Esophagus squamous epithelium (tissue), 4 donors: Measurements from ENCODE around the gene CD47.

ENCODE experiments used
- CTCF ChIP-seq, 6 experiments: fragments of 450-650 bp in 4 of 6; fragments of 200-600 bp in 2 of 6; sonication (generic) in 2 of 6; IDR thresholded peaks; one replicate each; pipeline ENCODE4 v1.5.1; 2016 to 2019; ENCODE audit warnings: antibody characterized with exemption in 6 of 6, mild to moderate bottlenecking in 4 of 6, moderate library complexity in 4 of 6
- POLR2A ChIP-seq, 4 donors: fragments of 450-650 bp; IDR thresholded peaks; one replicate each; pipeline ENCODE4 v1.6.1; 2017; ENCODE audit warnings: antibody characterized with exemption in 4 of 4, mild to moderate bottlenecking in 4 of 4, moderate library complexity in 3 of 4

- TF ChIP-seq CTCF (IDR thresholded peaks at IDR 0.05) (no peak), POLR2A (IDR thresholded peaks at IDR 0.05) (no peak)
These were observed 4.2 kb downstream of the CD47 start for GRCh38 chr3:108086653-108087052.
